ENCODE measurements around the gene TIGAR. TPM values are rescaled to one million over a fixed set of nuclear protein-coding genes. Genes with fewer than 3 reads are reported as not detected.

Gene TIGAR
- total and polyA plus RNA-seq, 2 of the 8 experiments (the other 6 are each of a cell fraction or from before 2014, with no cell fraction given) = 3.8 to 26.4 TPM

DNA sequence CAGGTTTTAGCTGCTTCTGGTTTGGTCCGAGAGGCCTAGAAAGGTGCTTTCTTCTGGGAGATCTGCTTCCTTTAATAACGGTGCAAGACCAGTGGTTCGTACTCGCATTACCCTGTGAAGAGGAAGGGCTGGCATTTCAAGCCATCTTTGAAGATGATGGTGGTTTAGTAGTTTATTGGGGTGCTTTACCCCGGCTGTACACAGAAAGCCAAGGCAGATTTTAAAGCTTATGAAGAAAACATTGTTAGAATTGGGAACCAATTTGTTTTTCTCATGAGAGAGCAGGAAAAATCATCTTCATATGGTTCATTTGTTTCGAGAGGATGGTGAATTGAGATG lies 43.8 kb upstream of the TIGAR start:
- Histone ChIP-seq H3K56ac (replicated peaks; ENCODE audit: insufficient read length, low read depth, low read length) (no peak overlapping the region), H4K20me1 (replicated peaks in 1 of 2; ENCODE audit: control insufficient read depth in 1 of 2, insufficient read depth in 2 of 2, low read length in 2 of 2) (peaks cover 17 to 35% of the 10 kb centered on the region in 2 experiments), H4K91ac (replicated peaks; ENCODE audit: insufficient read length, low read length) (no peak overlapping the region), H2BK20ac (ENCODE audit: low read length) (no peak overlapping the region), H3K4ac (replicated peaks; ENCODE audit: insufficient read length, low read depth, low read length) (no peak overlapping the region), H3K23ac (ENCODE audit: insufficient read length) (no peak overlapping the region), H4K5ac (ENCODE audit: insufficient read length, low read depth, low read length) (no peak overlapping the region), H4K8ac (ENCODE audit: extremely low read depth, insufficient read depth, low read length) (no peak overlapping the region), H3K27me3 (replicated peaks in 1 of 4; ENCODE audit: control insufficient read depth in 3 of 4, extremely low read depth in 1 of 4, insufficient read depth in 3 of 4, low read length in 3 of 4) (peaks cover 0 to 10% (median 7%) of the 10 kb centered on the region in 4 experiments; a peak in 5 of 7 replicates), H2AFZ (ENCODE audit: low read length) (no peak overlapping the region), H3K9ac (replicated peaks in 1 of 4; ENCODE audit: extremely low read depth in 1 of 4, low read depth in 3 of 4, low read length in 3 of 4) (no peak overlapping the region), H3K36me3 (ENCODE audit: control insufficient read depth in 2 of 4, insufficient read depth in 4 of 4, low read length in 3 of 4) (peaks cover 35 to 62% (median 51%) of the 10 kb centered on the region in 4 experiments), H3K9me3 (ENCODE audit: insufficient read depth in 2 of 2, low read depth in 1 of 2, low read length in 1 of 2) (no peaks in the 10 kb centered on the region), H3K79me1 (ENCODE audit: low read depth, low read length) (peaks cover 13% of the 10 kb centered on the region; the same call in 1 of the 2 replicates), H3K4me2 (ENCODE audit: insufficient read depth in 1 of 2, low read depth in 2 of 2, low read length in 2 of 2) (peak overlapping the region; percentile 39 to 99), H2BK5ac (ENCODE audit: low read depth, low read length) (no peak overlapping the region; the same call in 1 of the 2 replicates), H2BK12ac (ENCODE audit: low read depth, low read length) (peak overlapping the region; percentile 55; the same call in 1 of the 2 replicates), H3K79me2 (ENCODE audit: control insufficient read depth in 1 of 2, insufficient read depth in 2 of 2, low read length in 2 of 2) (peaks cover 7 to 82% of the 10 kb centered on the region in 2 experiments; a peak in 3 of 4 replicates), H3K4me1 (replicated peaks in 1 of 4; ENCODE audit: control insufficient read depth in 3 of 4, insufficient read depth in 4 of 4, low read length in 3 of 4) (peaks cover 8 to 29% (median 12%) of the 10 kb centered on the region in 4 experiments), H3K27ac (ENCODE audit: low read depth, low read length) (no peak overlapping the region), H3K4me3 (ENCODE audit: extremely low read depth in 1 of 4, insufficient read depth in 2 of 4, low read depth in 3 of 4, low read length in 4 of 4) (peak overlapping the region in 2 of 4 experiments; percentile 14 to 37; a peak in 2 of 8 replicates), H3K18ac (ENCODE audit: extremely low read depth, low read length) (peak overlapping the region; percentile 79; the same call in 1 of the 2 replicates), H2BK120ac (replicated peaks; ENCODE audit: low read depth, low read length) (no peak overlapping the region), H3K23me2 (ENCODE audit: low read depth, low read length) (peaks cover 17% of the 10 kb centered on the region; the same call in 1 of the 2 replicates), H2BK15ac (ENCODE audit: low read length) (no peak overlapping the region), H3K14ac (ENCODE audit: insufficient read length) (no peak overlapping the region), H2AK5ac (ENCODE audit: low read depth, low read length) (no peak overlapping the region)
- CTCF ChIA-PET (ENCODE audit: partially characterized antibody) = interaction anchor here (0.5 to 6.7 kb wide), 73 partner anchors 9 to 963 kb away, joined by 3 to 52 read pairs (median 4); no protein-coding TSS in a partner anchor
- DNase-seq (ENCODE audit: low read depth in 1 of 2, low spot score in 2 of 2) = no peak
- no peak for FAIRE-seq
- POLR2A ChIA-PET (ENCODE audit: partially characterized antibody) = interaction anchor here (0.6 to 29.3 kb wide), 26 partner anchors 9 to 391 kb away, joined by 3 to 531 read pairs (median 4); no protein-coding TSS in a partner anchor
- WGBS, 2 experiments (ENCODE audit: extremely low coverage in 1 of 2, insufficient coverage in 1 of 2, insufficient read length in 1 of 2, insufficient replicate concordance in 2 of 2, low coverage in 1 of 2, low lambda C conversion rate in 2 of 2, missing lambda C conversion rate in 1 of 2) = 39% methylated on average over 6 of the region's 6 CpGs; no CpG with 5 or more reads in 1 of the 2 experiments
- 0 out of 2 replicates have a peak, but pooled peaks have one; percentile 8 for TF ChIP-seq TBP (IDR thresholded peaks at IDR 0.05; ENCODE audit: low read depth, low read length)
- 0 out of 2 replicates have a peak, but pooled peaks have one; percentile 6 for TF ChIP-seq TAF1 (IDR thresholded peaks at IDR 0.05; ENCODE audit: low read depth, low read length)
- no peak for TF ChIP-seq RAD21 (IDR thresholded peaks at IDR 0.05 in 1 of 2, conservative IDR thresholded peaks at IDR 0.05 in 1 of 2; ENCODE audit: low read depth in 2 of 2, low read length in 2 of 2)
- no peak; a peak in 1 of 3 replicates for TF ChIP-seq POLR2A (IDR thresholded peaks at IDR 0.05; ENCODE audit: control extremely low read depth in 1 of 2, low read depth in 2 of 2, low read length in 2 of 2)
- TF ChIP-seq, protein P1, sequence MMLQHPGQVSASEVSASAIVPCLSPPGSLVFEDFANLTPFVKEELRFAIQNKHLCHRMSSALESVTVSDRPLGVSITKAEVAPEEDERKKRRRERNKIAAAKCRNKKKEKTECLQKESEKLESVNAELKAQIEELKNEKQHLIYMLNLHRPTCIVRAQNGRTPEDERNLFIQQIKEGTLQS (IDR thresholded peaks at IDR 0.05; ENCODE audit: insufficient read depth, low read depth, low read length) = no peak
- TF ChIP-seq PHF8 (conservative IDR thresholded peaks at IDR 0.05; ENCODE audit: low read depth, low read length) = no peak
